Stimulated activated CD8-positive, alpha-beta memory T cell treated with anti-CD3 and anti-CD28 coated beads, Interleukin-12 subunit alpha, Interleukin-12 subunit beta, amount 100 ng/mL, for 1 hour (primary cell): ENCODE data around the gene NKX6-2.

Source experiments
- DNase-seq: peaks from one replicate; pipeline ENCODE4 v3.0.0-alpha.2; 2020; ENCODE audit warnings: low read depth

NKX6-2 gene

DNA sequence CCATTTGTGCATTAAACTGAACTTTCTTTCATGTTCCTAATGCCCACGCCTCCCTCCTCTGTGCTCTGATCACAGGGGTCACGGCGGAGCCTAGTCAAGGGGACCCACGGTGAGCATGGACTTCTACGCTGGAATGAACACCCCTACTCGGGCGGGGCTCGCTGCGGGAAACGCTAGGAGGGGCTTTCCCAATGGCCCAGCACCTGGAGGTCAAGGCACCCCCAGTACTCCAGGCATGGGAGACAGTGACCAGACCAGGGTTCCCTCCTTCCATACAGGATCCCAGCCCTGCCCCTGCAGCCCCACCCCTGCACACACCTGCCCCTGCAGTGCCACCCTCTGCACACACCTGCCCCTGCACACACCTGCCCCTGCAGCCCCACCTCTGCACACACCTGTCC is 27.1 kb upstream of the NKX6-2 start:
- DNase-seq = no peak

DNA sequence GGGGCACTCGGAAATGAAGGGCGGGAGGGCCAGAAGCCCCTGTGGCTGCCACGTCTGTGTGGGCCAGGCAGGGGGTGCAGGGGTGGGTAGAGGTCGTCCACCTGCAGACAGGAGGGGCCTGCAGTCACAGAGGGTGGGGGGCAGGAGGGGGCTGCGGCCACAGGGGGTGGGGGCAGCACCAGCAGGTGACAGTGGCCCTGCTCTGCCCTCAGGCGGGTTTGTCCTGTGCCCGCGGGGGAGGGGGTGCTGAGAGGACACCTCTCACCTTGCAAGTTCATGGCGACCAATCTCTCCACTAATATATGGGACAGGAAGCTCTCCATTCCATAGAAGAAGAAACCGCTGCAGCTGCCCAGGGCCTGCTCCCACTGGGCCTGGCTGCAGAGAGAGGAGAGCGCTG is 26.6 kb upstream of the NKX6-2 start:
- no peak for DNase-seq

DNA sequence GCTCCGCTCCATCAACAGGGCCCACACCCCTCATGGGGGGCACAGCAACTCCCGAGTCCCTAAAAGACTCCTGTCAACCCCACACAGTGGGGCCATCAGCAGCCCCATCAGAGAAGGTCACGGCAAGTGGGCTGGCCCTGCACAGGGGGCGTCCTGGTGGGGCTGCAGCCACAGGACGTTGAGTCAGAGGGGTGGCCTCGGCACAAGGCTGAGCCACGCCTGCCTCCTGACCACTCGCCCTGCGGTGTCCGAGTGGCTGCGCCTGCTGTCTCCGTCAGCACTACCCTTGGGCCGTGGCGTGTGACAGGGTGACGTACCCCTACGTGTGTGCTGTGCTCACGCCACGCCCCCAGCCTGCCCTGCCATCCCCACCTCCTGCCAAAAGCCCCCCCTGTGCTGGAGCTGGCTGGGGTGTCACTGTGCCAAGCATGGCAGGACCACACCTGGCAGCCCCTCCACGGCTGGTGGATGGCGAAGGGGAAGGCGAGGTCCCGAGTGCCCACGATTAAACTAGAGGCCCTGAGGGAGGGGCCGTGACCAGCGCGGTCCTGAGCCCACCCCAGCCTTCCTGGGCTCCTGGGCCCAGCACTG is 26.0 kb upstream of the NKX6-2 start:
- no peak for DNase-seq

DNA sequence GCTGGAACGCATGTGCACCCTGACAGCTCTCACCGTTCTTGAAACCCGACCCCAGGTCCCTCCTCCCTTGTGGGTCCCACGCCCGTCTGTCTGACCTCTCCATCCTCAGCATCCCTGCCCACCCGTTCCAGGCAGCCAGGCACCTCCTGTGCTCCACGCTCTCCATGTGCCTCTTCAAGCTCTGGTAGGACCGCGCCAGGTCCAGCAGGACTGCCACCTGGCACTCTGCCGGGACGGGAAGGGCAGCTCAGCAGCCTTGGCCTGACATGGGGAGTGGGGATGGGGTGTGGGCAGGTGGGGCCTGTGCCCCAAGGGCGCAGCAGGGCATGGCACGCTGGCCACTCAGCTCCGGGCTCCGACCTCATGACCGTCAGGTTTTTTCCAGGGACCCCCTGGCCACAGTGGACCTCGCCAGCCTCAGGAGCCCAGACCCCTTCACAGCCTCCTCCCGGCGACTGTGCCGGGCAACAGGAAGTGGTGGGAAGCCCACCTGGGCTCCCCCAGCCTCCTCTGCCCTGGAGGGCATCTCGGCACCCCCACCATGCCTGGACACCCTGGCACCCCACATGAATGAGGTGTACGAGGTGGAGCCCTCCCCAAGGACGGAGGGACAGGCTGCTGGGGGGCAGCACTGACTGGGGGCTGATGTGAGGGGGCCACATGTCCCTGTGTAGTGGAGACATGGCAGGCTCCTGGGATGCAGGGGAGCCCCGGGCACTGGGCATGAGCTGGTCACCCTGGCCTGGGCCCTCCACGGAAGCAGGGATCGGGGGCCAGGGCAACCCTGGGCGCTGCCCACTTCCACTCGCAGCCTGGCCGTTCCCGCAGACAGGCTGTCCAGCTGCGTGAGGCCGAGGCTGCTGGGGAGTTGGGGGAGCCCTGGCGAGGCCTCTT is 25.1 kb upstream of the NKX6-2 start:
- DNase-seq = no peak

DNA sequence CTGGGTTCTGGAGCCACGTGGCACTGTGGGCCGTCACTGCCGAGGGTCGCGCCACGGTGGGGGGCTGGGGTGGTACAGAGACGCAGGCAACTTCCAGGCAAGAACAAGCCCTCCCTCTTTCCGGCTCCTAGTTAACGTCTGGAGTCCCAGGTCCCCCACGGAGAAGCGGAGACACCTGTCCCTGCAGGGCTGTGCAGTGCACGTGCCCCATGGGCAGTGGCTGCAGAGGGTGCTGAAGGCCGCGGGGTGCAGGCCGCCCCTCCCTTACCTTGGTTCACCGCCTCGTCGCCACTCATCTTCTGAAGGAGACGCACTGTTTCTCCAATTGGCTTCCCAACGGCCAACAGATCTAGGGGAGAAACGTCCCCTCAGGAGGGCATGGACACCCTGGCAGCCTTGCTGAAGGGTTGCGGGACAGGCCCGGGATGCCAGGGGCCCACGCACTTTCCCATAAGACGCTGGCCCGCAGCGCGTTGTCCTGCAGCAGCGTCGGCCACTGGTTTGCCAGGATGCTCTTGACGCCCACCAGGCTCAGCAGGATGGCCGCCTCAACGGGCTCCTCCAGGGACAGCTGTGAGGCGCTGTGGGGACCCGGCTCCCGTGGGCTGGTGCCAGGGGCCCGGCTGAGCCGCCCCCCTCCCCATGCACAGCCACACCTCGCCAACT is 24.3 kb upstream of the NKX6-2 start:
- no peak for DNase-seq

DNA sequence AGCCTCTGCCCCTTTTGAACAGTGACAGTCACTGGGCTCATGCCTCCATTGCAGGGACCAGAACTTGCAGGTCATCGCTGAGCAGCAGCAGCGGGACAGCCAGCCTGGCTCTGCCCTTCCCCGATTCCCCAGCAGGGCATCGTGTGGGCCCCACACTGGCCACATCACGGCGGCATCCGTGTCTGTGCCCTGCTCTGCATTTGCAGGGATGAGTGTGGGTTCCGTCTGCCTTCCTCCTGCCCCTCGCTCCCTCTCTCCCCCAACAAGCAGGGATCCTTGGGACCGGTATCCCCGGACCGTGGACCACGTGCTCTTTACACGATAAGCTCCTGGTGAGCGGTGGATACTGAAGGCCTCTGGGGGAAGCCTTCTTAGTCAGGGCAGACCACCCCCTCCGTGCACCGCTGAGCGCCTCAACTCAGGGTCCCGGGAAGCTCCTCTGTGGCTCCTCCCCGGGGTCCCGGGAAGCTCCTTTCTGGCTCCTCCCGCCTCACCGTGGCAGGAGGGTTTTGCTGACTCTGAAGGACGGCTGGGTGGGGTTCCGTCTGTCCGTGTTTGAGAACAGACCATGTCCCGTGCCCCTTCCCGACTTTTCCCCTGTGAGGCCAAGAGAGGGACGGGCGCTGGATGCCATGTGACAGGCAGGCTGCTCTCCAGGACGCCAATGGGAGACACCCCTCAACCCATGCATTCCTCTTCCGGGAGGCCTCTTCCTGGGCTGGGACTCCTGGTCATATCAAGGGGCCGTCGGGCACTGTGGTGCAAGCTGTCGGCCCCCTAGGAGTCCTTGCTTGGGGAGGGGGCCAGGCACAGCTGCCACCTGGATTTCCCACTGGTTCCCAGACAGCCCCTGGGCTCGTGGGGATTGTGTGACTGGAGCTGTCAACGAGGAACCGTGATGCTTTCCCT is 23.5 kb upstream of the NKX6-2 start:
- DNase-seq = no peak

DNA sequence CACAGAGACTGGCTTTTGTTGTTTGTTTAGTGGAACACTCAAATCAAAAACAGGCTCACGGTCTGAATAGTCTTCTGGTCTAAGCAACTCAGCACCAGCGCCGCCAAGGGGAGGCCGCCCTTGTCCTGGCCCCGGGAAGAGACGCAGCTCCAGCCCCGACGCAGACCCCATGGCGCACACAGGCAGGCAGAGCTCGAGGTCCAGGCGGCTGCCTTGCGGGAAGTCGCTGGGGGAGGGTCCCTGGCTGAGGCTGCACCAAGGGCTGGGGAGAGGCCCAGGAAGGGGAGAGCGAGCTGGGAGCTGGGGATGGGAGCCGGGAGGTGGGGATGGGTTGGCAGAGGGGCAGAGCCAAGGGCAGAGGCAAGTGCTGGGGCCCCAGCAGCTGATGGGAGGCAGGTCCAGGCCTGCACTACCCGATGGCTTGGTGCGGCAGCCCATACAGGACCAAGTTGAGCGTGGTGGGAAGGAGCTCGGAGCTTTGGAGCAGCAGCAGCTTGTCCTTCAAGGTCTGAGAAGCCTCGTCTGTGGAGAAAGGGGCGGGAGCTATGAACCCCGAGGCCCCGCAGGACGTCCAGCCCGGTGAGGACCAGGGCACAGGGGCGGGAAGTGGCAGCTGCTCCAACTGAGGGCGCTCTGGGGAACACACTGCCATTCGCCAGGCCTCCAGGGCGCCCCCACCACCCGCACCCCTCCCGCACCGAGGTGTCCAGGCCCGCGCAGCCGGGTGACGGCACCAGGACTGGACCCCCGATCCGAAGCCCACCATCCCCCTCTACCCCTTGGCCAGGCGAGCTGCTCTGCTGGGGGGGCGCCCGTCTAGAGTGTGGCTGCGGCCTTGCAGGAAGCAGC is 22.7 kb upstream of the NKX6-2 start:
- no peak for DNase-seq

DNA sequence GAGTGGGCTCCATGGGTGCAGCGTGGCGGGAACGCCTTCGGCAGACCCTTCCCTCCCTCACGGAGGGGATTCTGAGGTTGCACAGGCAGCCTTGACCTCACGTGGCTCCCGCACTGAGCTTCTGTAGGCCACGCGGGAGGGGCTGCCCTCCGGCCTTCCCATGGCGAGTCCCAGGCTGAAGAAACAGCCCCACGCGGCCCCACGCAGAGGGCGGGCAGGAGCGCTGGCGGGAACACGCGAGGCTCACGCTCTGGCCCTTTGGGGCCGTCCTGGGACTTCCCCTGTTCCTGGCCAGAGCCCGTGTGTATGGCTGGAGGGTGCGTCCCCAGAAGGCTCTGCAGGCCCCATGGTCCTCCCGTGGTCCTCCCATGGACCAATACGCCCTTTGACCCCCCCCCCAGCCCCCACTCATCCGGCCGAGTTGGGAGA is 21.7 kb upstream of the NKX6-2 start:
- DNase-seq = no peak

DNA sequence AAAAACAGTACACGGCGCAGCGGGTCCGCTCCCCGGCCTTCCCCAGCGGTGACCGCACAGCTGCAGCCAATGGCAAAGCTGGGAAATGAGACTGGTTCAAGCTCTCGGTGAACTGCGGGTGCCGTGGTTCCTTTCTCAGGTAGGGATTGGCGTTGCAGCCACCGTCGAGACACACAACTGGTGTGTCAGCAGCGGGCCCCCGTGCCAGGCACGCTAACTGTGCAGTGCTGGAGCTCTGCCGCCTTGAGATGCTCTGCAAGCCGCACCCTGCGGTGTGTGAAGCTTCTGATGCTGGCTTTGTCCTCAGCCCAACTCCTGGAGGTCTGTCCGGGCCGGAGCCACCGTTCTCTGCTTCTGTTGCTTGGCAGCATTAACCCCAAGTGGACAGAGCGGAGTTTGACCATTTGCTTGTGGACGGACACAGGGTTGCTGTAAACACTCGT is 20.6 kb upstream of the NKX6-2 start:
- DNase-seq = no peak

DNA sequence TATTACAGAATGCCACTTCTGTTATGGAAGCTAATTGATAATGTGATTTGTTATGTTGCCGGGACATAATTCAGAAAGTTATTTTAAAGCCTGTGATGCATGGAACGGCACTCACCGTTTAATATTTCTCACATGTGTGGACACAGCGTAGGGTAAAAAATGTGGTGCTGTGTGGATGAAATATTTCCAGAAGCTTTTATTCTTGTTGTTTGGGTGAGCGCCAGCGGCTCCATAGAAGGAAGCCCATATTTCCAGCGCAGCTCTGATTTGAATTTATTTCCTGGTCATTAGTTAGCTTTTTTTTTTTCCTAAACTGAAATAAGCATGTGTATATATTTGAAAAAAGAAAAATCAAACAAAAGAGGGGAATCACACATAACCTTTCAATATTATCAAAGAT is 20.2 kb upstream of the NKX6-2 start:
- DNase-seq = no peak

DNA sequence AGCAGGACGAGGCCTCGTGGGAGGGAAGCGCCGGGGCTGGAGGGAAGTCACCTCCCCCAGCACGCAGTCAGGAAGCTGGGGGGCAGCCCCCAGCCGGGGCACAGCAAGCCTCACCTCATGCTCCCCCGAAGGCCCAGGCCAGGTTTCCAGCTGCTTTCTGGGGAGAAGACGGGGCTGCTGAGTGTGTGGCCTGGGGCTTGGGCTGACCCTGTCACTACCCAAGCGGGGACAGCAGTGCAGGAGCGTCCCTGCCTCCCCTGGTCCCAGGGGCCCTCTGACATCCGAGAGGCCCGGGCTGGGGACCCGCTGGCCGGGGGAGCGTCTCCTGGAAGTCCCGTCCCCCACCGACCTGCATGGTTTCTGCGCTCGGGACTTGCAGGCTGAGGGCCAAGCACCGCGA is 19.7 kb upstream of the NKX6-2 start:
- no peak for DNase-seq

DNA sequence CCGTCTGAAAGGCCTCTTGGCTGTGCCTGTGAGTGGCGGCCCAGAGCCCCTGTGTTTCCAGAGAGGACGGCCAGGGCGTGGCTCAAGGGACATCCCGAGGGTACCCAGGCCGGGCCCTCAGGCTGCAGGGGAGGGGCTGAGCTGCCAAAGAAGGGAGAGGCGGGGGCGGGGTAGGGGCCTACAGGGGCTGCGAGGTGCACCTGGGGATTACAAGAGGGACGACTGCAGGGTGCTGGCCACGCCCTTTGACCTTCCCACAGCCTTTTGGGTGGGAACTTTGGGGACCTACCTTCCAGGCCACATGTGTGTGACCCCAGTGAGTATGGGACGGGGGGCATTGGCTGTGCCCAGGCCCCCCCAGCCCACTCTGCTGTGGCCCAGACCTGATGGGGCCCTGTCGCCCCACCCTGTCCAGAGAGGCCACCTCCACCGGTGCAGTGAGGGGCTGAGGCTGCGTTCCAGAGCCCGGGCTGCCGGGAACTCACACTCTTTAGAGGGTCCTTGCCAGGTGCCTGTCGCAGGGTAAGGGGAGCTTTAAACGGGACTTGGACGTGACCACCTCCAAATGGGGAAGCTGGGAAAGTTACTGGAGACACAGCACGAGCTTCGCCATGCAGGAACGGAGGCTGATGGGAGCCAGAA is 19.0 kb upstream of the NKX6-2 start:
- no peak for DNase-seq

DNA sequence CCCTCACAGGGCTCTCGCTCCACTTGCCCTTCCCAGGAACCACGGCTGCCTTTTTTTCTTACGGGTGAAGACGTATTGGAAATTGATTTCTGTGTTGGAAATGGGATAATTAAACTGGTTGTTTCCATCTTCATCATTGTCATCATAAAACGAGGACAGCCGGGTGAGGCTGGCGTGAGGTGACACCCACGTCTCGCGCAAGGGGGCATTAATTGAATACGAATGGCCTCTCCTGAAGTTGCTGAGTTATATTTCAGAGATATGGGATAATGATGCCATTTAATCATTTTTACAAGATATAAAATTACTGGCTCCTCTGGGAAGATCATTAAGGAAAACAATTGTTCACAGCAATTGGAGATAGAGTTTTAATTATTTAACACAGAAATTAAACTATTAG is 18.3 kb upstream of the NKX6-2 start:
- DNase-seq = no peak

DNA sequence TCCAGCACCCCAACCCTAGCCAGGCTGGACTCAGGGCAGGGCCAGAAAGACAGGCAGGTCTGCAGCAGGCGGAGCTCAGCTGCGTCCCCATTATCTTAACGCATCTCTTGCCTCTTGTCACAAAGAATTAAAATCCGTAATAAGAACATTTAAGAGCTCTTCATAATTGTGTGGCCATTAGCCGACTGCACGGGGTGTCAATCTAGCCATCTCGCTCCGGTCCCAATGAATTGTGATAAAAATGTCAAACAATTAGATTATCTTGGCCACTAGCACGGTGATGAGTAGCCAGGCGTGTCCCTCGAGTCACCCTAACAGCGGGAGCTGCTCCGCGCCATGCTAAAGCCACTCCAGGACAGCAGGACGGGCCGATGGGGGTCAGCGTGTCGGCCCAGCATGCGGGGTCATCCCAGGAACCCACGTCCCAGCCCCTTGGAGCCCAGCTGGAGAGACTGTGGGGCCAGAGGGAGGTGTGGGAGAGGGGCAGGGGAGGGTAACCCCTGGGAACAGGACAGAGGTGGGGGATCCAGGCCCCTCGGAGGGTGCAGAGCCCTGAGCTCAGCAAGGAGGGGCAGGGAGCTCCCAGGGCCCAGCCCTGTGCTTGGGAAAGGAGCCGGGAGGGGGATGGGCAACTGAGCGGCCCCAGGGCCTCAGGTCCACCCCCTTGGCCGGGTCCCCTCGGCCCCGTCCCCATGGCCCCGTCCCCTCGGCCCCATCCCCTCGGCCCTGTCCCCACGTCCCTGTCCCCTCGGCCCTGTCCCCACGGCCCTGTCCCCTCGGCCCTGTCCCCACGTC is 17.7 kb upstream of the NKX6-2 start:
- DNase-seq = no peak

DNA sequence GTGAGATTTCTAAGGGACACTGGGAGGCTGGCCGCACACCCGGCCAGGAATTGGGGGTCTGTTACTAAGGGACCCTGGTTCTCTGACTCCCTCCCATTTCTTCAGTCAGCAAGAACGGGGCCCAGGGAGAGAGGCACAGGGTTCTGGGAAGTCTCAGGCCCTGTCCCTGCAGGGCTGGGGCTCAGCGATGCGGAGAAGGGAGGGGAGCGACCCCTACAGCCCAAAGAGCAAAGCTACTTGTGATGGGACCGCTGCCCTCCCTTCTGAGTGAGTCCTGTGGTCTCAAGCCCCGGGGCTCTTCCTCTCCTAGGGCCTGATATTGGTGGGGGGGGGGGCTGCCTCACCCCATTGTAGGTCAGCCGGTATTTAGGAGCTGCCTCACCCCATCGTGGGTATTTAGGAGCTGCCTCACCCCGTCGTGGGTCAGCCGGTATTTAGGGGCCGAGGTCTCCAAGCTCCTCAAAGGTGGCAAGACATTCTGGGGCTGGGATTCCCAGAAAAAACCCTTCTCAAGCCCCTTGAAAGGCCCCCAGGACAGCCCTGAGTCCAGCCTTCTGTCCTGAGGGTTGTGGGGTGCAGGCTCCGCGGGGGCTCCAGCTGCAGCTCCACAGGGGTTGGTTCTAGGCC is 16.9 kb upstream of the NKX6-2 start:
- no peak for DNase-seq

DNA sequence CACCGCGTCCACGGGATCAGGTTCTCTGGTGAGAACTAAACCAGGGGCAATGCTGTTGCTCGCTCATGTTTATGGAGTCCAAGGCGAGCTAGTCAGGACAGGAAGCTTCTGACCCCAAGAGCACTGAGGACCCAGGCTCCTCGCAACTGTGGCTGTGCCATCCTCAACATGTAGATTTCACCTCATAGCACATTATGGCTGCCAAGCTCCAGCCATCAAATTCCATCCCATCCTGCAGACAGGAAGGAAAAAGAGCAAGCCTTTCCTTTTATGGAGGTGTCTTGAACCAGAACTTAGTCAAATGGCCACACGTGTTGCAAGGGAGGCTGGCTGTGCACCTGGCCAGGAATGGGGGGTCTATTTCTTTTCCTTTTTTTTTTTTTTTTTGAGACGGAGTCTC is 16.1 kb upstream of the NKX6-2 start:
- DNase-seq = no peak

DNA sequence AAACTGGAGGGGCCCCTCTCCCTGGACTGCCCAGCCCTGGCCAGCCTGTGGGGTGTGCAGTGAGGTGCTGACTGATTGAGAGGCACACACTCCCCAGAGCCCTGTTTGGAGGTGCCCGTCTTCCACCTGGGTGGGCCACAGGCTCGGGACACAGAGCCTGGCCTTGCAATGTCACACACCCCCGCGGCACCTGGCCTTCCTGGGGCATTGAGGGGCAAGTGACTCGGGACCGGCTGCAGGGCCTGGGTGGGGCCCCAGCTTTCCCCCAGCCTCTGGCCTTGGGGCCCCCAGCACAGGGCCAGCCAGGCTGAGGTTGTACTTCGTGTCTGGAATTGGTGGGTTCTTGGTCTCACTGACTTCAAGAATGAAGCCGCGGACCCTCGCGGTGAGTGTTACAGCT is 13.9 kb upstream of the NKX6-2 start:
- no peak for DNase-seq

DNA sequence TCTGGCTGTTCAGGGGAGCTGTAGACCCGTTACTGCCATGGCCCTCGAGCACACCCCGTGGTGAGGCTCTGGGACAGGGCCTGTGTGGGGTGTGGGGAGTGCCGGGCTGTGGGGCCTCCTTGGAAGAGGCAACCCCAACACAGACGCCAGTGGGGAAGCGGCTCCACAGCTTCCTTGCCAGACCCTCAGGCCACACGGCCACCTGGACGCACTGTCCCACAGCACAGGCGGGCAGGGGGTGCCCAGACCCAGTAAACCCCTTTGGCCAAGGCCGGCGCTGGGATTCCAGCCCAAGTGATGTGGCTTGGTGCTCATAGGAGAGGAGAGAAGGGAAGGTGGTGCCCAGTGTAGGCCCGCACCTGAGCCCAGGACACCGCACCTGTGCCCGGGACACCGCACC is 12.9 kb upstream of the NKX6-2 start:
- no peak for DNase-seq

DNA sequence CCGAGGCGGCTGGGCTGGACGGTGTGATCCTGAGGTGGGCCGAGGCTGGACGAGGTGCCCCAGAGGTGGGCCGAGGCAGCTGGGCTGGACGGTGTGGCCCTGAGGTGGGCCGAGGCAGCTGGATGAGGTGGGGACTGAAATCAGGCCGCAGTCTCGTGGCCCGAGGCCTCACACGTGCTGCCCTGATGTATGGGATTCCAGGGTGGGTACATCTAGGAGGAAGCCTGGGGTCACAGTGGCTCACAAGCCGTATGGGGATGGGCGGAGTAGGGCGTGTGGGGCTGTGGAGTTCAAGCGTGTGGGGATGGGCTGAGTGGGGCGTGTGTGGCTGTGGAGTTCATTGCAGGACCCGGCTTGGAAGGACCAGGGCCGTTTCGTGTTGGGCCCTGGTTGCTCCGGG is 12.5 kb upstream of the NKX6-2 start:
- DNase-seq = no peak
